ENCODE results near the gene KIF1A. TPM values are rescaled to one million over a fixed set of nuclear protein-coding genes. Genes with fewer than 3 reads are reported as not detected.
"Not testable (repeated sequence)": the region's sequence is repeated elsewhere in the genome, so short reads cannot be mapped to it uniquely, and the experiment has no call there.

KIF1A gene
- total RNA-seq, 1 experiment from 2014 or later, result 0.14 TPM

GRCh38 chr2:240687741-240688552, 132.1 kb downstream of the KIF1A start:
- DNase-seq (ENCODE audit: low read depth), result no peak

GRCh38 chr2:240687045-240687740, 132.8 kb downstream of the KIF1A start:
- no peak for DNase-seq (ENCODE audit: low read depth)

- no peak for DNase-seq (ENCODE audit: low read depth)
These were observed 133.6 kb downstream of the KIF1A start for GRCh38 chr2:240686460-240686859.

DNA sequence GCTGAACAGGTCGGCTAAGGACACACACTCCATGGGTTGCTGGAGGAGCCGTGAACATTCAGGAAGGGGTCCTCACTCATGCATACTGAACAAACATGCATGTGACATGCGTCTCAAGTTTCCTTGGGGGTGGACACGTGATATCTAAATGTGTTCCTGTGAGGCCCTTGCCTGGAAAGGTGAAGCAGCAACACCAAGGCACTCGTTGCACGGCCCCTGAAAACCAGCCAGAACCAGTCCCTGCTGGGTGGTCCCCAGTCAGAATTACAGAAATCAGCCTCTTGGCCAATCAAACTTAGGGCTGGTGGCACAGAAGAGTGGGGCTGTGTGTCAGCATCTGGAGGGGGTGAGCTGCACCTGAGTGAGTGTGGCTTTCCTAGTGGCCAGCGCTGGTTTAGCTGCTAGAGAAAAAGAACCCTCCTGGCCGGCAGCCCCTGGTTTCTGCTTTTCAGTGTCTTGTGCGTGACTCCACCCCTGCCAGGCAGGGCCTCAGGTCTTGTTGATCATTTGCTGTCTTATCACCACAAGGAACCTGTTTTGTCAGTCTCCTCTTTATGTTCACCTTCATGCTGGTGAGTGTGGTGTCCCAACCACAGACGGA, 134.1 kb downstream of the KIF1A start:
- DNase-seq (ENCODE audit: low read depth), result no peak

DNA sequence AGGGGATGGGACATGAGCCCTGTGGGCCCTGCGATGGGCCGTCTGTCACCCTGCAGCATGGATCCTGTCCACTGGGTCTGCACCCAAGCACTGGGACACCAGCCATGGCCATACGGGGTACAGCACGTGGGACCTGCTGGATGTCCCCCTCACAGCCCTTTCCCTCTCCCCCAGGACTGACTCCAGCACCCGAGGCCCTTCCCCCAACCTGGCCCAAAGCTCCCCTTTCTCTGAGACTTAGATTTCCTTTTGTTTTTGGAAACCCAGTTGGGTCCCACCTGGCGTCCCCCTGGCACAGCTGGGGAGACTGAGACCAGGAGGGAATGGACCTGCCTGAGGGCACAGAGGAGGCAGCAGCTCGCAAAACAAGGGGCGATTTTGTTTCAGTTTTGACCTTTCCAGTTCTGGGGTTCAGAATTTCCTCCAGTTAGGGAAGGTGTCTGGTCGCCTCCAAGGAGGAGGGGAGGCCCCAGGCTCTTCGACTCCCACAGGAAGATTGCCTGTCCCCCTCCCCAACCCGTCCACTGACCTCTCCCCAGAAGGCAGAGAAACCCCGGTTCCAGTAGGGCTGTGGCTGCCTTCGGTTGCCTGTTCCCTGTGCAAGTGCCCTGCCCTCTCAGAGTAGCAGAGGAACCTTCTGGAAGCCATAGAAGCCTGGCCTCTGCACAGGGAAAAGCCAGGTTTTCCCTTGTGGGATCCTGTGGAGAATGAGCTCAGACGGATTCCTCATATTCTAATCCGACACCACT, 135.9 kb downstream of the KIF1A start:
- DNase-seq (ENCODE audit: low read depth), result not testable (repeated sequence)

DNA sequence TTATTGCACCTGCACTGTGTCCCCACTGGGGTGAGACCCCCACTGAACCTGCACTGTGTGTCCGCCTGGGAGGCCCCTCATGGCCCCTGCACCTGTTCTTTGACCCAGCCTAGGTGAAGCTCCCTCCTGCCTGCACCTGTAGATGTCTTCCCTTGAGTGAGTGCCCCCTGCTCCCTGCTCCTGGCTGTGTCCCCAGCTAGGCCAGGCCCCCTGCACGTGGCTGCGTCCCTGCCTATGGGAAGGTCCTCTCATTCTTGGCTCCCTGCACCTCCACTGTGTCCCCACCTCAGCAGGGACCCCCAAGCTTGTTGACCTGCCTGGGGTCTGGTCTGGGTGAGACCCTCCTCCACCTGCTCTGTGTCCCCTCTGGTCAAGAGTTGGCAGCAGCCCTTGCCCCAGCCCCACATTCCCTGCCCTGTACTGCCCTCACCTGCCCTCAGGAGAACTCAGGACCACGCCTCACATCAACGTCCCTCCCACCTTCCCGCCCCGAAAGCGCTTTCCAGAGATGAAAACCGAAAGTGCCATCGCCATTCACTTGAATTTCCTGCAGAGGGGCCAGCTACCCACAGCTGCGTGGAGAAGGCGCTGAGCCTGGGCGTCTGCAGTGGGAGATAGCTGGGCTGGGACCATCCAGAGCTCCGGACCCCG, 136.6 kb downstream of the KIF1A start:
- DNase-seq (ENCODE audit: low read depth), result not testable (repeated sequence)

DNA sequence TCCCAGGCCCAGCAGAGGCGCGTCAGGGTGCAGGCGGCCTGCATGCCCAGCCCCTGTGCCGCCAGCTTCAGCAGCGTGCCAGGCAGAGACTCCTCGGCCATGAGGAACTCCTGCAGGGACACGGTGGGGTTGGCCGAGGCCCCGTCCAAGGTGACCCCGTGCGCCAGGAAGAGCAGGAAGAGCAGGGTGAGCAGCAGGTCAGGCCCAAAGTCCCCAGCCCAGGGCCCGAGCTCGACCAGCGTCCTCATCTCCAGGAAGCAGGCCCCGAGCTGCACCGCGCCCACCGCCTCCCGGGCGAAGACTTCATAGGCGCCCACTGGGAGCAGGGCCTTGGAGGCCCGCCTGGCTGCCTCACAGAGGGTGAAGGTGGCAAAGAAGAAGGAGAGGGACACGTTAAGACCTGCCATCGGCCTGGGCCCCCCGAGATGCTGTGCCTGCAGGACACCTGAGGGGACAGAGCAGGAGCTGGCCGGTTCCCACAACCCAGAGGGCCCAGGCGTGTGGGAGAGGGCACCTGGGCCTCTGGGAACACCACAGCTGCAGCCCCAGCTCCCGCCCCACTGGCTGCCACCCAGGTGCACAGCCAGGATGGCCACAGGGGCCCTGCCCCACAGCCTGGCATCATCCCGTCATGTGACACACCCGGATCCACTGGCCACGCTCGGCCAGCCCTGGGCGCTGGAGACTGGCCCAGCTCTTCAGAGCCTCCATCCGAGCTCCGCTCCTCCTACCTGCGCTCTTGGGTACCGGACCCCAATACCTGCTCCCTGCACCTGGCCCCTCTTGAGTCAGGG, 137.4 kb downstream of the KIF1A start, which contains the start of gene AQP12B:
AQP12B (minus strand) TSS at position 455 of the 794 bp plus-strand sequence; CDS start at position 407, 48 bp downstream.
- DNase-seq (ENCODE audit: low read depth), result not testable (repeated sequence)

DNA sequence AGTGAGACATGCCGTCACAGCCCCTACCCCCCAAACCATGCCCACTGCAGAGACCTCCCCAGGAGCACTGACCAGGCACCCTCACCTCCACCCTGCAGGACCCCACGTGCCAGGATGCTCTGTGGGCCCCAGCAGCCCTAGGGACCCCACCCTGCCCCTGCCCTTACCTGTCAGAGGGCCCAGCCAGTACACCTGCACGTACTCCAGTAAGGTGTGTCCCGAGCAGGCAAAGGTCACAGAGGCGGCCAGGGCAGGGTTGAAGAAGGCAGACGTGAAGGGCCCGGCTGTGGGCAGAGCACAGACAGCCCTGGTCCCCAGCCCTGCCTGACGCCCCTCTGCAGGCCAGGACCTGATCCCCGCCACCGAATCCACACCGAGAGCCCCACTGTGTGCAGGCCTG, 139.8 kb downstream of the KIF1A start:
- DNase-seq (ENCODE audit: low read depth), result not testable (repeated sequence)

DNA sequence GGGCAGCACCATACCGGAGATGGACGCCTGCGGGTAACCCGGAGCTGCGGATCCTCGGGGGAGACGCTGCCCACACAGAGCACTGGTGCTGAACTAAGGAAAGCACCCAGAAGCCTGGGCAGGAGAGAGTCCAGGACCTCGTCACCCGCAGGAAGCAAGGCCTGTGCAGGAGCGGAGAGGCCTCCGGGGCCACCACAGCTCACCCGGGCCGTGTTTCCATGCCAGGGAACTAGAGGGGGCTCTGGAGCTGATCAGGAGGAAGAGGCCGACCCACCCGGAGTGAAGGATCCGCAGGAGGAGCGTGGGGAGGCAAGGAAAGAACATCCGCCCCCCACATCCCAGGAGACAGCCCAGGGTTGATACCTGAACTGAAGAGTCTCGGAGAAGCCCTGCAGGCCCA, 141.1 kb downstream of the KIF1A start:
- not testable (repeated sequence) for DNase-seq (ENCODE audit: low read depth)

- DNase-seq (ENCODE audit: low read depth), result not testable (repeated sequence)
These were observed 142.0 kb downstream of the KIF1A start for GRCh38 chr2:240678043-240678442.

DNA sequence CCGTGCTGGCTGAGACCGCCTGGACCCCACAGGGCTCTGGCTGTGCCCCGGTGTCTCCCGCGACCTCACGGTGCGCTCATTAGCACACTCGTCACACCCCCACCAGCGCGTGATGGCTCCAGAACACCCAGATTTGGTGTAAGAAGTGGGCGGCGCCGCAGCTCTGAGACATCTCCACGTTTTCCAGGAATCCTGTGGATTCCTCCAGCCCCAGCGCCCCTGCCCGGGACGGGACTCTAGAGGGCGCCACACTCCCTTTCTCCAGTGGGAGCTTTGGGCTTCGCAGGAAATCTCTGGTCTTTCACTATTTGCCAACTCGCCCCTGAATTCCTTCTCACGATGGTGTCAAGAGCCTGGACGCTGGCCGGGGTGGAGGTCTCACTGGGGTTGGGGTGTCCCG, 144.7 kb downstream of the KIF1A start:
- DNase-seq (ENCODE audit: low read depth), result not testable (repeated sequence)

DNA sequence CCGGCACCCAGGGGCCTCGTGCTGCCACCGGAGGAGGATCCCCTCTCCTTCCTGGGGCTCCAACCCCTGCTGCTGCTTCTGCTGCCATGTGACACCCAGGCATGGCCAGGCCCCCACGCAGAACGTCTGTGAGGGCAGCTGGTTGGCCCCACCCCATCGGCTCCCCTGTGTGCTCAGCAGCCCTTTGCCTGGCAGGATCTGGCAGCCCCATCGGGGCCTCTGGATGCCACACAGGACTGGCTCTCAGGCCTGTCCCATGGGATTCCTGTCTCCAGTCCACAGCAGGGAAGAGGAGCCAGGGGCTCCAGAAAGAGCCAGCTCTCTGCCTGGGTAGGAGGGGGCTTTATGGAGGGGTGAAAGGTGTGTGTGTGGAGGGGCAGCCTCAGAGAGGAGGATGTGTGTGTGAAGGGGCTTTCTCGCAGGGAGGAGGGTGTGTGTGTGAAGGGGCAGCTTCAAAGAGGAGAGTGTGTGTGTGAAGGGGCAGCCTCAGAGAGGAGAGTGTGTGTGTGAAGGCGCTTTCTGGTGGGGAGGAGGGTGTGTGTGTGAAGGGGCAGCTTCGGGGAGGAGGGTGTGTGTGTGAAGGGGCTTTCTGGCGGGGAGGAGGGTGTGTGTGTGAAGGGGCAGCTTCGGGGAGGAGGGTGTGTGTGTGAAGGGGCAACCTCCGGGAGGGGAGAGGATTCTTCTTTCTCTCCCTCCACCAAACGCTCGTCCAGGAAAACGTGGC, 145.4 kb downstream of the KIF1A start:
- not testable (repeated sequence) for DNase-seq (ENCODE audit: low read depth)

GRCh38 chr2:240672701-240673190, 147.3 kb downstream of the KIF1A start:
- no peak for DNase-seq (ENCODE audit: low read depth)

GRCh38 chr2:240672076-240672700, 147.8 kb downstream of the KIF1A start:
- no peak for DNase-seq (ENCODE audit: low read depth)

GRCh38 chr2:240670950-240671349, 149.1 kb downstream of the KIF1A start:
- DNase-seq (ENCODE audit: low read depth), result no peak

DNA sequence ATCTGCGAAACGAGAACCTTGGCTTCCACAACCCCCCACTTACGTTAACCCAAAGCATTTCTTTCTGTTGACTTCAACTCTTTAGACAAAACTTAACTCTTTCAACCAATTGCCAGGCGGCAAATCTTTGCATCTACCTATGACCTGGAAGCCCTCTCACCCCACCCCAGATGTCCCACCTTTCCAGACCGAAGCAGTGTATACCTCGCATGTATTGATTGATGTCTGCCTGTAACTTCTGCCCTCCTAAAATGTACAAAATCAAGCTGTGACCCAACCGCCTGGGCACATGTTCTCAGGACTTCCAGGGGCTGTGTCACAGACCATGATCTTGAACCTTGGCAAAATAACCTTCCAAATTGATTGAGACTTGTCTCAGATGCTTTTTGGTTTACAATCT, 149.6 kb downstream of the KIF1A start:
- DNase-seq (ENCODE audit: low read depth), result no peak

GRCh38 chr2:240664622-240665021, 155.4 kb downstream of the KIF1A start:
- no peak for DNase-seq (ENCODE audit: low read depth)
